Panc1 (cell line): ENCODE results near the gene PIGU. TPM values are rescaled to one million over a fixed set of nuclear protein-coding genes. Genes with fewer than 3 reads are reported as not detected.

Experiments used
- ATAC-seq: fragments of 200-7000 bp; cut with Tn5 transposase; 2 replicates; pipeline ENCODE4 v1.9.1; 2020; ENCODE audit warnings: mild to moderate bottlenecking, moderate library complexity
- BruUV-seq: library from RNA; stranded (reverse); fragments of 400-500 nt; replicated peaks from 2 replicates; lab custom pipeline; 2021; lab: Mats Ljungman, UMichigan
- CTCF ChIA-PET: fragments of 300-600 bp; sonication (Branson Sonifier 250); formaldehyde crosslinking; loops from one replicate; lab custom pipeline; 2022; ENCODE audit warnings: antibody characterized with exemption; lab: Charles Lee
- POLR2A ChIA-PET: fragments of 300-600 bp; sonication (Branson Sonifier 250); formaldehyde crosslinking; loops from one replicate; lab custom pipeline; 2022; ENCODE audit warnings: antibody characterized with exemption; lab: Charles Lee
- DNase-seq: peaks from one replicate; pipeline ENCODE4 v3.0.0-alpha.2; 2010; ENCODE audit warnings: low read depth, low spot score
- H3K27ac ChIP-seq: 2 replicates; pipeline ENCODE4 v1.5.1; 2011; ENCODE audit warnings: mild to moderate bottlenecking, low read length, inconsistent platforms
- H3K27me3 ChIP-seq: fragments of 200-500 bp; sonication (Bioruptor generic); 2 replicates; pipeline ENCODE4 v1.6.0; 2014; ENCODE audit warnings: low read length, inconsistent platforms; ENCODE audit not compliant: control insufficient read depth, insufficient read depth
- H3K36me3 ChIP-seq: fragments of 200-500 bp; sonication (Bioruptor generic); 2 replicates; pipeline ENCODE4 v1.5.1; 2014; ENCODE audit warnings: inconsistent platforms, mild to moderate bottlenecking, low read length, moderate library complexity; ENCODE audit not compliant: control insufficient read depth, insufficient read depth
- H3K4me1 ChIP-seq: 2 replicates; pipeline ENCODE4 v1.5.1; 2011; ENCODE audit warnings: inconsistent platforms, mild to moderate bottlenecking, low read length, moderate library complexity; ENCODE audit not compliant: control insufficient read depth, insufficient read depth
- H3K4me3 ChIP-seq, 2 experiments: 2 replicates each; pipeline ENCODE4 v1.5.1; 2011 to 2012; ENCODE audit warnings: low read depth in 2 of 2, low read length in 2 of 2, mild to moderate bottlenecking in 2 of 2, inconsistent platforms in 1 of 2, moderate library complexity in 1 of 2
- H3K9me3 ChIP-seq: fragments of 200-500 bp; sonication (Bioruptor generic); 2 replicates; pipeline ENCODE4 v1.5.1; 2014; ENCODE audit warnings: low read depth, mild to moderate bottlenecking, inconsistent platforms, low read length, moderate library complexity; ENCODE audit not compliant: control insufficient read depth, insufficient read depth
- POLR2AphosphoS5 ChIP-seq: IDR thresholded peaks from 2 replicates; pipeline ENCODE4 v1.6.1; 2012; ENCODE audit warnings: mild to moderate bottlenecking, low read depth, low read length, moderate library complexity
- SIN3A ChIP-seq: IDR thresholded peaks from 2 replicates; pipeline ENCODE4 v1.6.1; 2012; ENCODE audit warnings: low read depth, mild to moderate bottlenecking, low read length, moderate library complexity, borderline replicate concordance; ENCODE audit not compliant: insufficient read depth
- TCF7L2 ChIP-seq: IDR thresholded peaks from 2 replicates; pipeline ENCODE4 v1.6.1; 2011; ENCODE audit warnings: mild to moderate bottlenecking, low read depth, low read length, inconsistent platforms
- in situ Hi-C: cut with HindIII; loops from 2 replicates; pipeline ENCODE4 v1.10.0; 2016; ENCODE audit warnings: low sequenced_read_pairs, low pct_unique_long_range_greater_than_20kb
- intact Hi-C: fragments of 100-400 bp; cut with micrococcal nuclease; formaldehyde crosslinking; loops from one replicate; pipeline ENCODE4 v1.10.0; 2022; ENCODE audit not compliant: unreplicated experiment
- total RNA-seq: library from RNA; stranded (reverse); gene quantifications from one replicate; pipeline ENCODE4 v1.2.1, GENCODE V29; 2021; ENCODE audit not compliant: unreplicated experiment
- TF ChIP-seq, protein P1 (sequence below): fragments of 450-650 bp; IDR thresholded peaks from 2 replicates; pipeline ENCODE4 v1.5.1; 2017; ENCODE audit warnings: mild to moderate bottlenecking
- TF ChIP-seq, protein P2 (sequence below), 2 experiments: IDR thresholded peaks; 2 replicates each; pipeline ENCODE4 v1.6.1; 2011 to 2012; ENCODE audit warnings: low read depth in 2 of 2, control low read depth in 1 of 2, low read length in 1 of 2, mild to moderate bottlenecking in 1 of 2, moderate library complexity in 1 of 2; ENCODE audit not compliant: insufficient read depth in 1 of 2

PIGU gene
- total RNA-seq, 1 experiment from 2014 or later, result 22.9 TPM

DNA sequence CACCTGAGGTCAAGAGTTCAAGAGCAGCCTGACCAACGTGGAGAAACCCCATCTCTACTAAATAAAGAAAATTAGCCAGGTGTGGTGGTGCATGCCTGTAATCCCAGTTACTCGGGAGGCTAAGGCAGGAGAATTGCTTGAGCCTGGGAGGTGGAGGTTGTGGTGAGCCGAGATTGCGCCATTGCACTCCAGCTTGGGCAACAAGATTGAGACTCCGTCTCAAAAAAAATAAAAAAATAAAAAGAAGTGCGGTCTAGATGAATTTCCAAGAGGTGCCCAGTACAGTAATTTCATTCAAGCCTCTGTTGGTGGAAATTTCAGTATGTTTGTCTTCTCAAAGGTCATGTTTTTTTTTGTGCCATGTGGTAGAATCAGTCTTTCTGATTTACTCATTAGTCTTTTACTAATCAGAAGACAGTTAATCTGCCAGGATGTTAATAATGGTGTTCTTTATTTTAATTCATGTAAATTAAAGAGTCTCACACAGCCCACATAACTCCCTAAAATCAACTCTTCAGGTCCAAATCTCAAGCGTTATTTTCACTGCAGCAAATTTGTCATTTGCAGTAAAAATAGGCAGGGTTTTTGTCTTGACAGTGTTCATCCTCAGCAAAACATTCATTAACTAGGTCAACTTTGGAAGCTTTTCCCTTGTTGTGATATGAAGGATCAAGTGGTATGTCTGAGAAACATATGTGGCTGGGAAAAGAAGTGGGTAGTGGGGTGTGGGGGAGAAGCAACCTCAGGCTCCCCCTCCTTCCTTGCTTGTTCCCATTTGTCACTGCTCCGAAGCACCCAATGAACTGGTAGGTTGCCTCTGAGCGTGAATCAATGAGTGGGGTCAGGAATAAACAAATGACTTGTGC, 40.6 kb upstream of the PIGU start:
- TF ChIP-seq, protein P1, sequence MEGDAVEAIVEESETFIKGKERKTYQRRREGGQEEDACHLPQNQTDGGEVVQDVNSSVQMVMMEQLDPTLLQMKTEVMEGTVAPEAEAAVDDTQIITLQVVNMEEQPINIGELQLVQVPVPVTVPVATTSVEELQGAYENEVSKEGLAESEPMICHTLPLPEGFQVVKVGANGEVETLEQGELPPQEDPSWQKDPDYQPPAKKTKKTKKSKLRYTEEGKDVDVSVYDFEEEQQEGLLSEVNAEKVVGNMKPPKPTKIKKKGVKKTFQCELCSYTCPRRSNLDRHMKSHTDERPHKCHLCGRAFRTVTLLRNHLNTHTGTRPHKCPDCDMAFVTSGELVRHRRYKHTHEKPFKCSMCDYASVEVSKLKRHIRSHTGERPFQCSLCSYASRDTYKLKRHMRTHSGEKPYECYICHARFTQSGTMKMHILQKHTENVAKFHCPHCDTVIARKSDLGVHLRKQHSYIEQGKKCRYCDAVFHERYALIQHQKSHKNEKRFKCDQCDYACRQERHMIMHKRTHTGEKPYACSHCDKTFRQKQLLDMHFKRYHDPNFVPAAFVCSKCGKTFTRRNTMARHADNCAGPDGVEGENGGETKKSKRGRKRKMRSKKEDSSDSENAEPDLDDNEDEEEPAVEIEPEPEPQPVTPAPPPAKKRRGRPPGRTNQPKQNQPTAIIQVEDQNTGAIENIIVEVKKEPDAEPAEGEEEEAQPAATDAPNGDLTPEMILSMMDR, result no peak
- ChIA-PET CTCF (no interaction called here), POLR2A (no interaction called here)
- Histone ChIP-seq H3K4me3 (no peak overlapping the region), H3K36me3 (no peaks in the 10 kb centered on the region), H3K27me3 (no peaks in the 10 kb centered on the region), H3K4me1 (no peaks in the 10 kb centered on the region; the same call in 1 of the 2 replicates), H3K9me3 (no peaks in the 10 kb centered on the region), H3K27ac (no peak overlapping the region)
- in situ Hi-C loops, result no loop called here
- no peak for DNase-seq
- BruUV-seq, result no TSS peak
- intact Hi-C loops, result no loop called here
- ATAC-seq, result no peak

DNA sequence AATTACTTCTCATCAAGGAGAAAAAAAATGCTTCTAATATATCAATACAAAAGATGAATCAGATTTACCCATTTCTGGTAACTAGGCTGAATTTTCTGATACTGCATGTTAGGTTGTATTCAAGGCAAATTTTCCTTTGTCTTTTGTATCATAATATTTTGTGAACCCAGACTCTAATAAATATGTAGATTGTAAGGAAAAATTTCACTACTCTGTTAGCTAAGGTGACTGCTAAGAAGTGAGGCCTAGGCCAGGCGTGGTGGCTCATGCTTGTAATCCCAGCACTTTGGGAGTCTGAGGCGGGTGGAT, 40.0 kb upstream of the PIGU start:
- in situ Hi-C loops, result no loop called here
- CTCF ChIA-PET, result no interaction called here
- Histone ChIP-seq H3K4me1 (no peaks in the 10 kb centered on the region; the same call in 1 of the 2 replicates), H3K36me3 (0 out of 2 replicates have a peak, but pooled peaks cover 2% of the 10 kb centered on the region), H3K27ac (no peak overlapping the region), H3K9me3 (no peaks in the 10 kb centered on the region), H3K27me3 (no peaks in the 10 kb centered on the region), H3K4me3 (no peak overlapping the region)
- no TSS peak for BruUV-seq
- intact Hi-C loops, result no loop called here
- no peak for ATAC-seq
- TF ChIP-seq, protein P1, result no peak
- TF ChIP-seq SIN3A (no peak), POLR2AphosphoS5 (no peak), TCF7L2 (no peak)
- TF ChIP-seq, protein P2, sequence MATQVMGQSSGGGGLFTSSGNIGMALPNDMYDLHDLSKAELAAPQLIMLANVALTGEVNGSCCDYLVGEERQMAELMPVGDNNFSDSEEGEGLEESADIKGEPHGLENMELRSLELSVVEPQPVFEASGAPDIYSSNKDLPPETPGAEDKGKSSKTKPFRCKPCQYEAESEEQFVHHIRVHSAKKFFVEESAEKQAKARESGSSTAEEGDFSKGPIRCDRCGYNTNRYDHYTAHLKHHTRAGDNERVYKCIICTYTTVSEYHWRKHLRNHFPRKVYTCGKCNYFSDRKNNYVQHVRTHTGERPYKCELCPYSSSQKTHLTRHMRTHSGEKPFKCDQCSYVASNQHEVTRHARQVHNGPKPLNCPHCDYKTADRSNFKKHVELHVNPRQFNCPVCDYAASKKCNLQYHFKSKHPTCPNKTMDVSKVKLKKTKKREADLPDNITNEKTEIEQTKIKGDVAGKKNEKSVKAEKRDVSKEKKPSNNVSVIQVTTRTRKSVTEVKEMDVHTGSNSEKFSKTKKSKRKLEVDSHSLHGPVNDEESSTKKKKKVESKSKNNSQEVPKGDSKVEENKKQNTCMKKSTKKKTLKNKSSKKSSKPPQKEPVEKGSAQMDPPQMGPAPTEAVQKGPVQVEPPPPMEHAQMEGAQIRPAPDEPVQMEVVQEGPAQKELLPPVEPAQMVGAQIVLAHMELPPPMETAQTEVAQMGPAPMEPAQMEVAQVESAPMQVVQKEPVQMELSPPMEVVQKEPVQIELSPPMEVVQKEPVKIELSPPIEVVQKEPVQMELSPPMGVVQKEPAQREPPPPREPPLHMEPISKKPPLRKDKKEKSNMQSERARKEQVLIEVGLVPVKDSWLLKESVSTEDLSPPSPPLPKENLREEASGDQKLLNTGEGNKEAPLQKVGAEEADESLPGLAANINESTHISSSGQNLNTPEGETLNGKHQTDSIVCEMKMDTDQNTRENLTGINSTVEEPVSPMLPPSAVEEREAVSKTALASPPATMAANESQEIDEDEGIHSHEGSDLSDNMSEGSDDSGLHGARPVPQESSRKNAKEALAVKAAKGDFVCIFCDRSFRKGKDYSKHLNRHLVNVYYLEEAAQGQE (IDR thresholded peaks at IDR 0.05; ENCODE audit: insufficient read depth in 1 of 2, low read depth in 2 of 2, low read length in 1 of 2), result no peak
- DNase-seq, result no peak
- POLR2A ChIA-PET, result no interaction called here
